Renal cortex interstitium (tissue), 11 donors: ENCODE data around the gene SNORC. TPM values are rescaled to one million over a fixed set of nuclear protein-coding genes. Genes with fewer than 3 reads are reported as not detected.

Source experiments
- DNase-seq, 11 donors: peaks; one replicate each; pipeline ENCODE4 v3.0.0-alpha.2; 2013; ENCODE audit warnings: low read depth in 9 of 11, low spot score in 4 of 11; ENCODE audit errors: extremely low read depth in 1 of 11
- polyA plus RNA-seq, 3 donors: library from polyadenylated mRNA; unstranded; fragments of 120-200 nt; gene quantifications; one replicate each; pipeline ENCODE4 v1.2.1, GENCODE V29; 2013; ENCODE audit not compliant: insufficient read length in 3 of 3

Gene SNORC
- polyA plus RNA-seq, 3 donors: 1.3 to 3.4 (median 2.8) TPM

DNA sequence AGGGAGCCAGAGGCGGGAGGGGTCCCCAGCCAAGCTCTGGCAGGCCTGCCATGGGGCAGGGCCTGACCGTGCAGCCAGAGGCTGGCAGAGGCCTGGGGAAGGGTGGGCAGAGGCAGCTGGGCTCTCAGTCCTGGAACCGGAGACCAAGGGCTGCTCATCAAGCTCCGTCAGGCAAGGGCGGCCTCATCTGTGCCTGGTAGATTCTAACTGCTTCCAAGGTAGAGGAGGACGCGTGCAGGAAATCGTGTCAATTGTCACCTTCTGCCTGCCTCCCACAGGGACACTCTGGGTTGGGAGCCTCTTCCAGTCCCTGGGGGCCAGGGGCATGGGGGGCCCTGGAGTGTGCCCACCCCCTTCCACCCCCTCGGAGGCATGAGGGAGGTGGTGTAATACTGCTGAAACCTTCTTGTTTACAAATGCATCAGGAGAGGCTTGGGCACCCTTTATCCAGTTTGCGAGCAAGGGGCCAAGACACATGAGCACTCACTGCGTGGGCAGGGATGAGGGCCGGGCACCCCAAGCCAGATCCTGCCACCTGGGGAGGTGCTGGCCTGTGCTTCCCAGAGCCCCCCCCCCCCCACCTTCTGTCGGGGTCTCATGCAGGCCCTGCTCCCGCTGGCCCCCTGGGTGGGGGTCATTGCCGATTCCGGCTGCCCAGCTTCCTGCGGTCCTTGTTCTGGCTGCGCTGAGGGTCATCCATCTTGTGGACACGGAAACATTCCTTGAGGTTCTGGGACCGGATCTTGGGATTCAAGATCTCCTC lies 9.0 kb downstream of the SNORC start:
- DNase-seq: no peak

DNA sequence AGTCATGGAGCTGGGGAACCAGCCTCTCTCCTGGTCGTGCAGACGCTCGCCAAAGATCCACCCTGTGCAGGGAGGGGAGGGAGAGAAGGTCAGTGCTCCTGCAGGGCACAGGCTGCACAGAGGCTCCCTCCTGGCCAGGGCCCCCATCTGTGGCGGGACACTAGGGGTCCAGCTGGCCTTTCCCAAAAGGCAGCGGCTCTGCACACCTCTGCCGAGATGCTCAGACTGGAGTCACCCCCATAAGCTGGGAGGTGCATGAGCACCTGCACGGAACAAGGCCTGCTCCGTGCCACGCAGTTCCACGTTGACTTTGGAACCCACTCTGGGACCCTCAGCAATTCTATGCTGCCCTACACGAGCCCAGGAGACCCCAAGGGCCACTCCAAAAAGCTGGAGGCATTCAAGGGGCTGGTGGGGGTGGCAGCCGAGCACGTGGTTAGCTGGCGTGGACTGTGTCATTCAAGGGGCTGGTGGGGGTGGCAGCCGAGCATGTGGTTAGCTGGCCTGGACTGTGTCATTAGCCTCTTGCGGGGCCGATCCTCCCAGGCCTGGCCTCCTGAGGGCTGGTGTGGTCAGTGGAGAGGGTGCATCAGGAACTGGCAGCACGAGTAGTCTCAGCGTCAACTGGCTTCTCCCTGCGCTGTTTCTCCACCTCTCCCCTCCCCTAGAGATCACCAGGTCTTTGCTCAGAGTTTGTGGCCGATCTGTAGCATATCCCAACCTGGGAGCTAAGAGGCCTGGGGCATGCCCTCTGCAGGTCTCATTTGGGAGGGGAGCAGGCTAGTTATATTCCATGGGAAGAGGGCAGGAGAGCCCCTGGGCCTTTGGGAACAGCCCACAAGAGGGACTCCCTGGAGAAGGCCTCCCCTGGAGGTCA lies 9.8 kb downstream of the SNORC start:
- no peak for DNase-seq

DNA sequence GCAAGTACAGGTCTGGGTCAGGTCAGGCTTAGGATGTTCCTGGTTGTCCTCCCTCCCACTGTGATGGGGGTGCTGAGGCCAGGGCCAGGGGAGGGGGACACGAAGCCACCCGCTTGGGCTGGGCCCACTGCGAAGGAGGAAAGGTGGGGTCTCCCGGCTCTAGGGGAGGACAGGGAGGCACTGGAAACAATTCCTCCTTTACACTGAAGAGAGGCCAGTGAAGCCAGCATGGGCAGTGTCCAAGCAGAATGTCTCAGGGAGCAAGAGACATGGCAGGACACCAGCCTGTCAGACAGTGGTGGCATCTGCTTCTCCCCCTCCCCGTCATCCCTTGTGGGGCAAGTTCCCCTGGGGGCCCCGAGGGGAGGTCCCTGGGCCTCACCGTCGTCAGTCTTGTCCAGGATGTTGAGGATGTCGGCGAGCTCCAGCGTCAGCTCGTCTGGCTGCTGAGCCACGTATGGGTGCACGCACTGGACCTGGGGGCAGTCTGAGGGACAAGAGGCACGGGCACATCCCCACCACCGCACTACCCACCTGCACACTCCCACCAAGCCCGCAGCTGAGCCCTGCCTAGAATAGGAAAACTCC lies 10.8 kb downstream of the SNORC start:
- no peak for DNase-seq

- DNase-seq: no peak
Measured at GRCh38 chr2:232882085-232882484, 12.0 kb downstream of the SNORC start.

DNA sequence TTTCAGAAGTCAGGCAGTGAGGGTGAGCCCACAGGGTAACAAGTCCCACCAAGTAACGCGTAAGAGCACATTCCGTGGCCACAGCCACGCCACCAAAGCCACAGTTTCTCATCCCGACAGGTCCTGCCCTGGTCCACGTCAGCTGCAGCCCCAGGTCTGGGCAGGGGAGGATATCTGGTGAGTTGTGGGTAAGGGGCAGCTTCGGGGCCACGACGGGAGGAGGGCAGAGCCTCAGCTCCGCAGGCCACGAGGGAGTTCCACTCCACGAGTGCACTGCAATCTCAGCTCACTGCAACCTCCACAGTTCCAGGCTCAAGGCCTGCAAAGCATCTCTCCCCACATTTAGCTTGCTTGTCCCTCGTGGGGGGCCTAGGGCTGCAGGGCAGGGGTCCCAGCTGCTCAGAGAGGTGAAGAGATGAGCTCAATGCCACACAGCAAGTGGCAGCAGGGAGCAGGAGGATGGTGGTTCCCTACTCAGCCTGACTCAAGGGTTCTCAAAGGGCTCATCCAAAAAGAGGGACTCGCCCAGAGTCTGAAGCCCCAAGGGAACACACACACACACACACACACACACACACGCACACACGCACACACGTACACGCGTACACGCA lies 12.5 kb downstream of the SNORC start:
- no peak for DNase-seq

DNA sequence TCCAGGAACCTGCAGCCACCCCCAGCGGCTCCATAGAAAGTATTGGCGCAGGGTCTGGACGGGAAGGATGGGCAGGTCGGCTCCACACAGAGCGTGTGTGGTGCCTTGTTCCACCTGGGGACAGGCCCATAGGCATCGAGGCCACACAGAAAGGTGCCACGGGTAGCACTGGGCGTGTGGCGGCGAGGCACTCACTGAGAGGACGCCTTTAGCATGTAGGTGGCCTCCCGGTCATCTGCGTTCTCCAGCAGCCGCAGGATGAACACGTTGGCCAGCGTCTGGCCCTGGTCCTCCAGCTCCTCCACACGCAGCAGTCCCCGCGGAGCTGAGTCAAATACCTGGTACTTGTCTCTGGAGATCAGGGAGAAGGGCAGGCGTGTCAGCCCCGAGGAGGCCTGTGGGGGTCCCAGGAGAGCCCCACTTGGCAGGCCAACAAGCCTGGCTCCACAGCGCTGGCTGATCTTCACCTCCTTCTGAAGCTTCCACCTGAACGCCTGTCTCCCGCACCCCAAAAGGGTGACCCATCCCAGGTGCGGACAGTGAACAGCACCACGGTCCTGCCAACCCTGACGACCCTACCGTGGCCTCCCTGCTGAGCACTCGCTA lies 13.2 kb downstream of the SNORC start:
- no peak for DNase-seq

DNA sequence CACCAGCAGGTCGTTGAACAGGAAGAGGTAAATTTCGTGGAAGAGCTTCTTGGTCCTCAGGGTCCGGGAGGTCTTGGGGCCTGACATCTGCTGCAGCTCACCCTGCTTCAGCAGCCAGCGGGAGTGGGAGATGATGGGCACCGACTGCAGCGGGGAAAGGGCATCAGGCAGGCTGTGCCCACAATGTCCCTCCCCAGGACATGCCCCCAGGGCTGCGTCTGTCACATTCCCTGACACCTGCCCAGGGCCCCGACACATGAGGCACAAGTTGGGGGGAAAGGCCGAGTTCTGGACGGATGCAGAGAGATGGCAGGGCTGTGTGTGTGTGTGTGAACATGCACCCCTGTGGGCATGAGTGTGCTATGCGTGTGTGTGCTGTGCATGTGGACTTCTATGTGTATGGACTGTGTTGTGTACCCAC lies 13.9 kb downstream of the SNORC start:
- DNase-seq: no peak

- DNase-seq: no peak
Measured at GRCh38 chr2:232884549-232885263, 14.6 kb downstream of the SNORC start.

GRCh38 chr2:232885264-232885961 lies 15.3 kb downstream of the SNORC start:
- DNase-seq: no peak

DNA sequence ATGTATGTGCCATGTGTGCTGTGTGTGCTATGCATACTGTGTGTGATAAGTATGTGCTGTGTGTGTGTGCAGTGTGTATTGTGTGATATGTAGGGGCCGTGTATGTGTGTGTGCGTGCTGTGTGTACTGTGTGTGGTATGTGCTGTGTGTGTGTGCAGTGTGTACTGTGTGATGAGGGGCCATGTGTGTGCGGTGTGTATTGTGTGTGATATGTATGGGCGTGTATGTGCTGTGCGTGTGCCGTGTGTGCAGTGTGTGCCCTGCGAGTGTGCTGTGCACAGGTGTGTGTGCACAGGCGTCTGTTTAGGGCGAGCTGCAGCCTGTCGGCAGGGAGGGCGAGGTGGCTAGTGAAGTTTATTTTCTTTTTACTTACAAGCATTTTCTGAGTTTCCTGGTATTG lies 16.1 kb downstream of the SNORC start:
- DNase-seq: no peak

DNA sequence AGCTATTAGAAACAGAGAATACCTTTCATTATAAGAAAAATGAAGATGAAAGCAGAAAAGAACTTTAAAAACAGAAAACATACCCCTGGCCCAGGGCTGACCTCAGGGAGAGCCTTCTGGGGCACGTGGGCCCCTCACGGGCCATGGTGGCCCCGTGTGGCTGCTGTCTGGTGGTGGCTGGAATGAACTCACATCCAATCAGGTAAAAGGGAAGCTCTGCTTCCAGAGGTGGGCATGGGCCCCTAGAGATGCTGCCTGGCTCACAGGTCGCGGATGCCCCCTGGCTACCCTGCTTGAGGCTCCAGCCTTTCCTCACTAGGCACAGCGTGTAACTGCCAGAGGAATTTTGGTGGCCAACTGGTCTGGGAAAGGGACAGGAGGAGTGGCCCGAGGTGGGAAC lies 16.6 kb downstream of the SNORC start:
- DNase-seq: no peak

- no peak for DNase-seq
Measured at GRCh38 chr2:232887171-232887850, 17.2 kb downstream of the SNORC start.

DNA sequence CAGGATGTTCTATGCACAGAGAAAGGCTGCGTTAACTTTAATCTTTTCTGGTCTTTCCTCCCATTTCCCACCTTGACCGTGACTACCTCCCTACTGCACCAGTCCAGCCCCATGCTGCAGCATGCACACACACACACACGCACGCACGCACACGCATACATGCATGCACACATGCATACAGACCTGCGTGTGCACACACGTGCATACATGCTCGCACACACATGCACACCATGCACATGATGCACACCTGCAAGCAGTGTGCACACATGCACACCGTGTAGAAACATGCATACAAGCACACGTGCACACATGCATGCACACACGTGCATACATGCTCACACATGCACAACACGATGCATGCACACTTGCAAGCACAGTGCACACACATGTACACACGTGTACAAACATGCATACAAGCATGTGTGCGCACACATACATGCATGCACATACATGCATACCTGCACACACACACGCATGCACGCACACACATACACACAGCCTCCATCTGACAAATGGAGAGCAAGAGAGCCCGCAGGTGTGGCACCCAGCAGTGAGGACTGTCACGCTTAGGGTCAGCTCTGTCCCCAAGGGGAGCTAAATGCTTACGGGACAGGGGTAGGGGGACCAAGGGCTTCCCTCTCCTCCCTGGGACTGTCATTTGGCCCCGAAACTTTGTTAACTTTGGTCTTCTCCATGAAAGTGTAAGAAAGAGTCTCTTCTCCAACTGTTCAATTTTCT lies 18.2 kb downstream of the SNORC start:
- no peak for DNase-seq

GRCh38 chr2:232888839-232889529 lies 18.9 kb downstream of the SNORC start:
- no peak for DNase-seq

DNA sequence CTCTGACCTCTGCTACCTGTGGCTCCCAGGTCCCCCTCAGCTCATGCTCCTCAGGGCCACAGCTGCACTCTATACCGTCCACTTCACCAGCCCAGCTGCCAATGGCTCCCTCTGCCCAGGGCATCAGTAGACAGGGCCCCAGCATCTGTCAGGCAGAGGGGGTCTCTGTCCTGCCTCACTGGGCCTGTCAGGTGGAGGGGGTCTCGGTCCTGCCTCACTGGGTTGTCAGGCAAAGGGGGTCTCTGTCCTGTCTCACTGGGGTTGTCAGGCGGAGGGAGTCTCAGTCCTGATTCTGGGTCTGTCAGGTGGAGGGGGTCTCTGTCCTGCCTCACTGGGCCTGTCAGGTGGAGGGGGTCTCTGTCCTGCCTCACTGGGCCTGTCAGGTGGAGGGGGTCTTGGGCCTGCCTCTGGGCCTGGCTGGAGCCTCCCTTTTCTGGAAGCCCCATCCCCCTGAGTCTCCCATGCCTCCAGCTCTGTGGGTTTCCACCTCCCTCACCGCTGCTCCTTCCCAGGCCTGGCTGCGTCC lies 19.9 kb downstream of the SNORC start:
- no peak for DNase-seq

DNA sequence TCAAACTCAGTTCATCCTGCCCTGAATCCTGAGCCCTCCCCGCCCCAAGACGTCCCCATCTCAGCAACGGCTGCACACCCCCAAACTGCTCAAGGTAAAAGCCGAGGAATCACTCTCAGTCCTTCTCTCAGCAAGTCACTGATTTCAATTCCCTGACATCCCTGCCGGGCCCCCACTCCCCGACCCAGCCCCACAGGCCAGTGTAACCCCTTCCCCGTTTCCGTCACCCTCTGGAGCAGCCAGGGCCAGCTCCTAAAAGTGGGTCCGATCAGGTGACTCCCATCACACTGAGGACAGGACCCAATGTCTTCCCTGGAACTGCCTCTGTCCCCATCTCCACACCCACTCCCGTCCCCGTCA lies 20.5 kb downstream of the SNORC start:
- no peak for DNase-seq
